Fibroblast of villous mesenchyme (primary cell): ENCODE data around the gene CCDC15. TPM values are rescaled to one million over a fixed set of nuclear protein-coding genes. Genes with fewer than 3 reads are reported as not detected.

Experiments
- DNase-seq: peaks from one replicate; pipeline ENCODE4 v3.0.0-alpha.2; 2010; ENCODE audit warnings: low read depth
- H3K4me3 ChIP-seq: 2 replicates; pipeline ENCODE4 v1.5.1; 2011; ENCODE audit warnings: low read depth, mild to moderate bottlenecking, low read length
- total RNA-seq: library from RNA; depleted of rRNA; stranded (reverse); fragments of >200 nt; gene quantifications from 2 replicates; pipeline ENCODE4 v1.2.3, GENCODE V29; 2012
- TF ChIP-seq, protein P1 (sequence below): IDR thresholded peaks from 2 replicates; pipeline ENCODE4 v1.5.1; 2012; ENCODE audit warnings: low read depth, mild to moderate bottlenecking, low read length; ENCODE audit not compliant: insufficient read depth

Gene CCDC15
- total RNA-seq, 1 donor = 3.5 TPM

DNA sequence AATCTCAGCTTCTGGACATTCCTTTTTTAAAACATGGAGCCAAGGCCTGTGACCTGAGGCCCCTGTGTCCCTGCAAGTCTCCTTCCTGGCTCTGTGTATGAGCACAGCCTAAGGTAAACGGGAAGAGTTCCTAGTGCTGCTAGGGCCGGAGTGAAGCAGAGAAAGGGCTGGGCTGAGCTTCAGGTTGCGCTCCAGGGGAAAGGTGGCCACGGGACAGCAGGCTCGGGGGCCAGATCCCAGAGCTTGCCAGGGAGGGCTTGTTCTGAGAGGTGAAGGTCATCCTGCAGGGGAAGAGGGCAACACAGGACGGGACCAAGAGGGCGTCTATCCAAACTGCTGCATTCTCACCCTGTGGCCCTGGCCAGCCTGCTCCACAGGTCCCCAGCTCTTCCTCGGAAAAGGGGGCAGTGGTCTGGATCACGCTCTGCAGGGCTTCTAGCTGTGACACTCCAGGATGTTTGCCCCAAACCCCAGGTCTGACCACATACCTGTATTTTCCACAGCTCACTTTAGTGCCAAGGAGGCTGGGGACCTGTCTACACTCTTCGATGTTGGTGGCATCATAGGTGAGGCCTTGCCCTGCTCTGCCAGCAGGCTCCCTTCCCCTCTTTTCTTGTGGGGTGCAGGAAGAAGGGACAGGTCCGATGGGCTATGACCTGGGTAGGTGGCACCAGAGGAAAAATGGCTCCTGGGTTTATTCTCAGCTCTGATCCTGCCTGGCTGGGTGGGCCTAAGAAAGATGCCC is 129.5 kb downstream of the CCDC15 start:
- H3K4me3 ChIP-seq = no peak overlapping the region
- no peak for DNase-seq
- TF ChIP-seq, protein P1, sequence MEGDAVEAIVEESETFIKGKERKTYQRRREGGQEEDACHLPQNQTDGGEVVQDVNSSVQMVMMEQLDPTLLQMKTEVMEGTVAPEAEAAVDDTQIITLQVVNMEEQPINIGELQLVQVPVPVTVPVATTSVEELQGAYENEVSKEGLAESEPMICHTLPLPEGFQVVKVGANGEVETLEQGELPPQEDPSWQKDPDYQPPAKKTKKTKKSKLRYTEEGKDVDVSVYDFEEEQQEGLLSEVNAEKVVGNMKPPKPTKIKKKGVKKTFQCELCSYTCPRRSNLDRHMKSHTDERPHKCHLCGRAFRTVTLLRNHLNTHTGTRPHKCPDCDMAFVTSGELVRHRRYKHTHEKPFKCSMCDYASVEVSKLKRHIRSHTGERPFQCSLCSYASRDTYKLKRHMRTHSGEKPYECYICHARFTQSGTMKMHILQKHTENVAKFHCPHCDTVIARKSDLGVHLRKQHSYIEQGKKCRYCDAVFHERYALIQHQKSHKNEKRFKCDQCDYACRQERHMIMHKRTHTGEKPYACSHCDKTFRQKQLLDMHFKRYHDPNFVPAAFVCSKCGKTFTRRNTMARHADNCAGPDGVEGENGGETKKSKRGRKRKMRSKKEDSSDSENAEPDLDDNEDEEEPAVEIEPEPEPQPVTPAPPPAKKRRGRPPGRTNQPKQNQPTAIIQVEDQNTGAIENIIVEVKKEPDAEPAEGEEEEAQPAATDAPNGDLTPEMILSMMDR = no peak

- DNase-seq = no peak
- TF ChIP-seq, protein P1 = no peak
- no peak overlapping the region for H3K4me3 ChIP-seq
Measured at GRCh38 chr11:125084057-125084416, 130.0 kb downstream of the CCDC15 start.

- H3K4me3 ChIP-seq = no peak overlapping the region
- TF ChIP-seq, protein P1 = no peak
- no peak for DNase-seq
Measured at GRCh38 chr11:125084761-125085231, 130.8 kb downstream of the CCDC15 start.

DNA sequence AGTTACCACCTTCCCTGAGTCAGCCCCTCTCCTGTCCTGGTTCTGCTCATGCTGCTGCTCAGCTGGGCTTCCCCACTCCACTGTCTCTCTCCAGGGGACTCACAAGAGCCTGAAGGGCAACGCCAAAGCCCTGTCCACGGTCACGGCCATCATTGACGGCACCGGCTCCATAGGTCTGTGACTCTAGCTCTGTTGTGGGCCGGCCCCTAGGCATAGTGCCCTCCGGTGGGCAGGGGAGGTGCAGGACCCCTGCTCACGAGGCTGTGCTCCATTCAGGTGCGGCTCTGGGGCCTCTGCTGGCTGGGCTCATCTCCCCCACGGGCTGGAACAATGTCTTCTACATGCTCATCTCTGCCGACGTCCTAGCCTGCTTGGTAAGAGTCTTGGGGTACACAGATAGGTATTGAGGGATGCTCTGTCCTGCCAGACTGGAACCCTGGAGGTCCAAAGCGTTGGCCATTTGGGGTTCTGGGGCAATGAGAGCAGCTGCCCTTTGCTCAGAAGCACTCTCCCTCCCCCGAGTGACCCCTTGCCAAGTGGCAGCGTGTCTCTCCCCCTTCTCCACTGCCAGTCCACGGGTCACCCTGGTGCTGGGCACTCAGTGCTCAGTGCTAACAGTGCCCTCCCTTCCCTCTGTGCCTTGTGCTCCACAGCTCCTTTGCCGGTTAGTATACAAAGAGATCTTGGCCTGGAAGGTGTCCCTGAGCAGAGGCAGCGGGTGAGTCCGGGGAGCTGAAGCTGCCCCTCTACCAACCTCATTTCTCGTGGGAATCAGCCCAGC is 131.5 kb downstream of the CCDC15 start:
- no peak for DNase-seq
- no peak overlapping the region for H3K4me3 ChIP-seq
- TF ChIP-seq, protein P1 = no peak

- DNase-seq = no peak
- H3K4me3 ChIP-seq = no peak overlapping the region
- TF ChIP-seq, protein P1 = no peak
Measured at GRCh38 chr11:125086633-125087296, 132.8 kb downstream of the CCDC15 start.

- TF ChIP-seq, protein P1 = no peak
- H3K4me3 ChIP-seq = no peak overlapping the region
Measured at GRCh38 chr11:125088123-125088522, 134.1 kb downstream of the CCDC15 start.

More at GRCh38 chr11:125088123-125088522, 134.1 kb downstream of the CCDC15 start:
- no peak for DNase-seq
